SJSA1 (cell line): Measurements from ENCODE around the gene FARS2. TPM values are rescaled to one million over a fixed set of nuclear protein-coding genes. Genes with fewer than 3 reads are reported as not detected.

Experiments used
- DNase-seq, 2 experiments: peaks; one replicate each; pipeline ENCODE4 v3.0.0-alpha.2; 2015 to 2020; ENCODE audit warnings: low spot score in 2 of 2, low read depth in 1 of 2
- H3K27ac ChIP-seq: fragments of 250-450 bp; sonication (Bioruptor Pico); 2 replicates; pipeline ENCODE4 v1.5.1; 2020; ENCODE audit warnings: mild to moderate bottlenecking, moderate library complexity
- H3K27me3 ChIP-seq: fragments of 250-450 bp; sonication (Bioruptor Pico); replicated peaks from 2 replicates; pipeline ENCODE4 v1.5.1; 2020; ENCODE audit warnings: mild to moderate bottlenecking, moderate library complexity
- H3K36me3 ChIP-seq: fragments of 250-450 bp; sonication (Bioruptor Pico); 2 replicates; pipeline ENCODE4 v1.5.1; 2020; ENCODE audit warnings: mild to moderate bottlenecking
- H3K4me1 ChIP-seq: fragments of 250-450 bp; sonication (Bioruptor Pico); replicated peaks from 2 replicates; pipeline ENCODE4 v1.6.1; 2021; ENCODE audit warnings: mild to moderate bottlenecking
- H3K4me3 ChIP-seq: fragments of 250-450 bp; sonication (Bioruptor Pico); 2 replicates; pipeline ENCODE4 v1.5.1; 2020; ENCODE audit warnings: mild to moderate bottlenecking
- H3K9me3 ChIP-seq: fragments of 250-450 bp; sonication (Bioruptor Pico); replicated peaks from 2 replicates; pipeline ENCODE4 v1.5.1; 2020; ENCODE audit warnings: mild to moderate bottlenecking
- total RNA-seq: library from RNA; depleted of rRNA; stranded (reverse); fragments of >200 nt; shearing (Covaris generic); gene quantifications from 2 replicates; pipeline ENCODE4 v1.2.3, GENCODE V29; 2014

FARS2 gene
- total RNA-seq, 1 experiment from 2014 or later: 13.3 TPM

DNA sequence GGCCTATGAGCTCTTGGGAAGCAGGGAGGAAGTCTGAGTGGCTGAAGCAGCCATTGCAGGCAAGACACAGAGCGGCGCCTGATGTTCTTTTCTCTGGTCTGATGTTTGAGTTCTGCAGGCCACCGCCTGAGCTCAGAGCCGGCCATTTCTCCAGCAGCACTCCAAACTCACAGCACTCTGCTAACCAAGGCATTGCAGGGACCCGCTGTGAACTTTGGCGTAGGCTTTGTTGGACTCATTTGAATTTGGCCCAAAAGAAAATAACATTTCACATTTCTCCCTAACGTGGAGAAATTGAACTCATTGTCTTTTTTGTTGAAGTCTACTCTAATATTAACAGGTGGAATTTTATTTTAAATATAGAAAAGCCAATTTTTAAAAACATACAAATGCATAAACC is 336.1 kb downstream of the FARS2 start:
- H3K4me1 ChIP-seq: no peaks in the 10 kb centered on the region
- no peak overlapping the region for H3K4me3 ChIP-seq
- no peaks in the 10 kb centered on the region for H3K27me3 ChIP-seq
- H3K27ac ChIP-seq: no peak overlapping the region
- no peaks in the 10 kb centered on the region for H3K9me3 ChIP-seq
- DNase-seq: no peak
- no peaks in the 10 kb centered on the region for H3K36me3 ChIP-seq

DNA sequence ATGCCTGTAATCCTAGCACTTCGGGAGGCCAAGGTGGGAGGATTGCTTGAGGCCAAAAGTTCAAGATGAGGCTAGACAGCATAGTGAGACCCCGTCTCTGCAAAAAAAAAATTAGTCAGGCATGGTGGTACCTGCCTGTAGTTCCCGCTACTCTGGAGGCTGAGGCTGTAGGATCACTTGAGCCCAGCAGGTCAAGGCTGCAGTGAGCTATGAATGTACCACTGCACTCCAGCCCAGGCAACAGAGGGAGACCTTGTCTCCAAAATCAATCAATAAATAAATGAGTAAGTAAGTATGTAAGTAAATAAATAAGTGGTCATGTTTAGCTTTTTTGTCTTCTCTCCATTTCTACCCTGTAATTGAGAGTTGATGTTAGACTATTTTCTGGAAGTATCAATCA is 336.8 kb downstream of the FARS2 start:
- no peaks in the 10 kb centered on the region for H3K9me3 ChIP-seq
- H3K36me3 ChIP-seq: no peaks in the 10 kb centered on the region
- H3K4me3 ChIP-seq: no peak overlapping the region
- no peaks in the 10 kb centered on the region for H3K27me3 ChIP-seq
- DNase-seq: no peak
- no peaks in the 10 kb centered on the region for H3K4me1 ChIP-seq
- no peak overlapping the region for H3K27ac ChIP-seq

DNA sequence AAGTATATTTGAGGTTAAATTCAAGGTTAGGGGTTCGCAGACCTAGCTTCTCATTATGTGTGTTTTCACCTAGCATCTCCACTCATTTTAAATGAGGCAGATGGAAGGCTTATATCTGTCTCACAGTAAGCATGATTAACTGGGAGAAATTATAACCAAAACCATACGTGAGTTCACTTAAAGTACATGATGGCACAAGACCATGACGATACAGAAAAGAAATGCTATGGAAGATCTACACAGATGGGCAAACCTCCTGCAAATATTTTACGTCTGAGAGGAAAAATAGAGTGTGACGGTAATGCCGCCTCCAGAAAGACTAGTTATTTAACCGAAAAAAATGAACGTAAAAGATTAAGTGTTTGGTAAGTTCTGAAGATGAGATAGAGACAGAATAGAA is 337.8 kb downstream of the FARS2 start:
- Histone ChIP-seq H3K27ac (no peak overlapping the region), H3K27me3 (no peaks in the 10 kb centered on the region), H3K4me1 (no peaks in the 10 kb centered on the region), H3K4me3 (no peak overlapping the region), H3K36me3 (no peaks in the 10 kb centered on the region), H3K9me3 (no peaks in the 10 kb centered on the region)
- no peak for DNase-seq

DNA sequence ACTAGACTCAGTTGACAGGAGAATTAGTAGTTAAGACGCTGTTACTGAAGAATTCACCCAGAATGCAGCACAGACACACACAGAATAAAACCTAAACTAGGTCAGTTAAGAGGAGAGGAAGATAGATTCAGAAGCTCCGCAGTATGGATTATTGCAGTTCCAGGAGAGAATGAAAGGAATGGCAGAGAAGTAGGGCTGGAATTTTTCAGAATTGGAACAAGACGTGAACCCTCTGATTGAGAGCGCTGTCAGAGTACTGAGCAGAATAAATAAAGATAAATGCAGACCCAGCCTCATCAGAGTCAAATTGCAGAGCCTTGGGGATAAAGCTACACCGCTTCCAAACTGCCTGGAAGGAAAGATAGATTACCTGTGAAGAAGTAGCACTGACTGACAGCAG is 344.6 kb downstream of the FARS2 start:
- Histone ChIP-seq H3K4me3 (no peak overlapping the region), H3K27me3 (no peaks in the 10 kb centered on the region), H3K4me1 (no peaks in the 10 kb centered on the region), H3K36me3 (no peaks in the 10 kb centered on the region), H3K27ac (no peak overlapping the region), H3K9me3 (no peaks in the 10 kb centered on the region)
- no peak for DNase-seq

DNA sequence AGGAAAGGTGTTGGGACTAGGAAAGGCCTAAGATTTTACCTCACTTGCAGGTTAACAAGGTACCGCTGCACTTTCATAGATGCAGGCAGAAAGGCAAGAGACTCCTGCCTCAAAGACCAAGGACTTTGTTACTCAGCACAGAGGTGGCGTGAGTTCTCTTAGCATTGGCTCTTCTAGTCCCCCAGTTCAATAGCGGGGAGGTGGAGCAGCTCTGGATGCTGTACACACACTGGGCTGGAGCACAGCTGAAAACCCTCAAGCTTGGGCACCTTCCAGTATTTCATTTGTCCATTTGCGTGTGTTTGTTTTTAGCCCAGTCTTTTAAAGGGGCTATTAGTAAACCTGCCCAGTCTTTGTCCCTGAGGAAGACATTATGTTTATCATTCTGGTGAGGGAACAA is 345.2 kb downstream of the FARS2 start:
- Histone ChIP-seq H3K36me3 (no peaks in the 10 kb centered on the region), H3K4me3 (no peak overlapping the region), H3K27me3 (no peaks in the 10 kb centered on the region), H3K4me1 (no peaks in the 10 kb centered on the region), H3K9me3 (no peaks in the 10 kb centered on the region), H3K27ac (no peak overlapping the region)
- DNase-seq: no peak

DNA sequence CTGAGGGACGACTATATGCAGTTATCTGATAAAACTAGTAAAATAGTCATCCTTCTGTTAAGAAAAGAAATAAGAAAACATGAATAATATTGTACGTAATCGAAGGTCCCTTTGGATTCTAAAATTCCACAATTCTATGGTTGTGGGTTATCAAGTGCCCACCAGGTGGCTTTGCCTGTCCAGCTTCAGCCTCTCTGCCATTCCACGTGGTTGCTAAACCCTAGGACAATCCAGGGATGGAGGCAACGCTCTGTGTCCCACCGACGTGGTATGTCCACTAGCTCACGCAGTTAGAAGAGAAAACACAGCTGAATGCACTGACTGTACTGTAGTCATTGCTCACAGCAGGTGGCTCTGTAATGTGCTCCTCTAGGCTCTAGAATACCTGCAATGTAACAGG is 349.3 kb downstream of the FARS2 start:
- Histone ChIP-seq H3K27ac (no peak overlapping the region), H3K9me3 (no peaks in the 10 kb centered on the region), H3K4me1 (no peaks in the 10 kb centered on the region), H3K4me3 (no peak overlapping the region), H3K27me3 (no peaks in the 10 kb centered on the region), H3K36me3 (no peaks in the 10 kb centered on the region)
- no peak for DNase-seq

DNA sequence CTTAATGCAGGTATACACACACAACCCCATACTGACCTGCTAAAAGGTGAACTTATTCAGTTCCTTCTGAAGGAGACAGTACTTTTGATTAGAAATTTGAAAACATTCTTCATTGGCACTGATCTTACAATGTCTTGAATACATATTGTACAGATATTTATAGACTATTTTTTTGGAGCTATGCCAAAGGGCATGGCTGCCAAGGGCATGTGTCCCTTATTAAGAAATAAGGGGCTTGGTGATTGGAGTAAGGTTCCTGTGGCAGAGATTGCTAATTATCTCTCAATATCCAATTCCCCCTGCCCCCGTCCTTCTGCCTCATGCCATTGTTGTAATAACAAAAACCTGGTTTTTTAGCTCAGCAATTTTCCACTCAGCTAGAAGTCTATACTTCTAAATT is 355.9 kb downstream of the FARS2 start:
- DNase-seq: no peak
- H3K36me3 ChIP-seq: no peaks in the 10 kb centered on the region
- H3K27ac ChIP-seq: no peak overlapping the region
- no peak overlapping the region for H3K4me3 ChIP-seq
- H3K9me3 ChIP-seq: no peaks in the 10 kb centered on the region
- H3K27me3 ChIP-seq: no peaks in the 10 kb centered on the region
- no peaks in the 10 kb centered on the region for H3K4me1 ChIP-seq

DNA sequence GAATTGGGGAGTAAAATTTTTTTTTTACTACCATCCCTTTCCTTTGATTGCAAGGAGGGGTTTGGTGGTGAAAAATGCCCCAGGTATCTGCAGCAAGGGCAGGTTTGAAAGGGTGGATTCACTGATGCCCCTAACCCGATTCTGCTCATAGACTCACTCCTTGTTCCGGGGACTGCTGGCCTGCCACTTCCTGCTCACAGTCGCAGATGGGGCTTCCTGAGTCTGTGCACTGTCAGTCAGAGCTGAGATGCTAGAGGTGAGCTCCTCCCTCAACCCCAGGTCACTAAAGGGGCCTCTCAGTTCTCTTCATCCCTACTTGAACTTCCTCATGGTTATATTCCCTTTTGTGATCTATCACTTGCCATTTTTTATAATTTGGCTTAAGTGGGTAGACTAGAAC is 357.9 kb downstream of the FARS2 start:
- Histone ChIP-seq H3K27me3 (no peaks in the 10 kb centered on the region), H3K4me1 (no peaks in the 10 kb centered on the region), H3K9me3 (no peaks in the 10 kb centered on the region), H3K36me3 (no peaks in the 10 kb centered on the region), H3K4me3 (no peak overlapping the region), H3K27ac (no peak overlapping the region)
- no peak for DNase-seq

DNA sequence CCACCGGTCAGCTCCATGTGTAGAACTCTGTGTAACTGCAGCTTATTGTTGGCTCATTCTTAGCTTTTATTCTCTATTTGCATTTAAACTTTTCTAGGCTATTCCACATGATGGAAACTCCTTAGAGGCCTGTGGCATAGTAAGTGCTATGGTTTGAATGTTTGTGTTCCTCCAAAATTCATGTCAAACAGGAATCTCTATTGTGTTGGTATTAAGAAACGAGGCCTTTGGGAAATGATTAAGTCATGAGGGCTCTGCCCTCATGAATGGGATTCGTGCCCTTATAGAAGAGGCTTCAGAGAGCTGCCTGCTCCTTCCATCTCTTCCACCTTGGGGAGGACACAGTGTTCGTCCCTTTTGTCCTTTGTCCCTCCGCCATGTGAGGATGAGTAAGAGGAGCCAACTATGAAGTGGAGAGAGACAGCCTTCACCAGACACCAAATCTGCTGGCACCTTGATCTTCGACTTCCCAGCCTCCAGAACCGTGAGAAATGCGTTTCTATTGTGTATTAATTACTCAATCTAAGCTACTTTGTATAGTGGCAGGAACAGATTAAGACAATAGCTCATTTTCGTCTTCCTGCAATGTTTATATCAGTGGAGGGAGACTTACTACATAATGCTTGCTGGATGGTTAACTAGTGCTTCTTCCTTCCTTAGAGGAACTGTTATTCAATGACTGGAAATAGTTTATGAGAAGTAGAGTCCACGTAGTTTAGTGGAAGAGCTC is 361.1 kb downstream of the FARS2 start:
- no peak overlapping the region for H3K27ac ChIP-seq
- H3K9me3 ChIP-seq: no peaks in the 10 kb centered on the region
- DNase-seq: no peak
- no peak overlapping the region for H3K4me3 ChIP-seq
- no peaks in the 10 kb centered on the region for H3K36me3 ChIP-seq
- H3K27me3 ChIP-seq: no peaks in the 10 kb centered on the region
- no peaks in the 10 kb centered on the region for H3K4me1 ChIP-seq

DNA sequence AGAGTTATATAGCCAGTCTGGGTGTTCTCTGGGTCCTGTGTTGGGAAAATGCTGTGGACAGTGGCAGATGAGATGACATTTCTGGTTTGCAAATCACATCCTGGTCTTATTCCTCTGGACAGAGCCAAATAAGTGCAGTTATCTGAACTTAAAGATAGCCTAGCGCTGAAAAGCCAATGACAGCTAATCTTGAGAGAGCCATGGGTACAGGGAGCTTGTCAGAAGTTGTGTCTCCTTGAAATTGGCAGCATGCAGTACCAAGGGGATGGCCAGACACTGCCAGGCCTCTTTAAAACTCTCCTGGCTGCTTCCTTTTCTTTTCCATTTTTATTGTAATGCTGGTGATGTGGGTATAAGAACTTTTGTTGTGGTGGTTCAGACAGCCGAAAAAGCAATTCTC is 362.5 kb downstream of the FARS2 start:
- H3K27ac ChIP-seq: no peak overlapping the region
- H3K4me1 ChIP-seq: no peaks in the 10 kb centered on the region
- no peak overlapping the region for H3K4me3 ChIP-seq
- no peak for DNase-seq
- H3K9me3 ChIP-seq: no peaks in the 10 kb centered on the region
- H3K36me3 ChIP-seq: no peaks in the 10 kb centered on the region
- H3K27me3 ChIP-seq: no peaks in the 10 kb centered on the region

DNA sequence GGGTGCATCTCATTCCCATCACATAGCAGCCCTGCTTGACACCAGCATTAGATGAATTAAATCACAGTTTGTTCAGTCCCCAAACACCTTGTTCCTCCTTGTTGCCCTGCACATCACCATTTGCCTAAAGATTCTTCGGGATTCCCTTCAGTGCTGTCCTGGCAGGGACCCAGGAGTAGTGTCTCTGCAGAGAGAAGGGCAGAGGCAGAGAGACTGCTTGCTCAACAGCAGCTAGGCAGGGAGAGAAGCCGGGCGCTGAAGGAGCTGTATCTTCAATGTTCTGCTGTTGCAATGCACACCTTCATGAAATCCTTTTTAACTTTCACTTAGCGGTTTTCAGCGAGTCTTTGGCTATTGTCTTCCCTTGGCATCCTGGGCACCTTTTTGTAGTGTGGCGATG is 362.9 kb downstream of the FARS2 start:
- no peaks in the 10 kb centered on the region for H3K36me3 ChIP-seq
- H3K27ac ChIP-seq: no peak overlapping the region
- DNase-seq: no peak
- no peaks in the 10 kb centered on the region for H3K27me3 ChIP-seq
- H3K9me3 ChIP-seq: no peaks in the 10 kb centered on the region
- H3K4me1 ChIP-seq: no peaks in the 10 kb centered on the region
- H3K4me3 ChIP-seq: no peak overlapping the region

DNA sequence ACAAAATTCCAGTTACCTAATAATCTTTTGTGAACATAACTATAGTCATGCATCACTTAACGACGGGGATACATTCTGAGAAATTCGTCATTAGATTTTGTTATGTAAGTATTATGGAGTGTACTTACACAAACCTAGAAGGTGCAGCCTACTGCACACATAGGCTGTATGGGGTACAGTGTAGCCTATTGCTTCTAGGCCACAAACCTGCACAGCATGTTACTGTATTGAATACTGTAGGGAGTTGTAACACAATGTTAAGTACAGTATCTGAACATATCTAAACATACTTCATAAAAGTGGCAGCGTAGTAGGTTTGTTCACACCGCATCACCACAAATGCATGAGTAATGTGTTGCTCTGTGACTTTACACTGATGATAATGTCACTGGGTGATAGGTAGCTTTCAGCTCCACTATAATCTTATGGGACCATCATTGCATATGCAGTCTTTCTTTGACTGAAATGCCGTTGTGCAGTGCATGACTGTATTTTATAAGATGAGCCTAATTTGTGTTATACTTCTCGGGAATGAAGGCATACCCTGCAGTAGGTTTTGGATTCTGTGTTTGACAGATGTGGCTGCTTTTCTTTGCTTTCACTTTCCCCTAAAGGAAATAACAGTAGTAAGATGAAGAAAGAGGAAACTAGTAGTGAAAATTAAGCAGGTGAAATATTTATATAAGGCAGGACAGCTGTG is 365.6 kb downstream of the FARS2 start:
- no peaks in the 10 kb centered on the region for H3K27me3 ChIP-seq
- H3K4me1 ChIP-seq: no peaks in the 10 kb centered on the region
- no peaks in the 10 kb centered on the region for H3K9me3 ChIP-seq
- no peak overlapping the region for H3K4me3 ChIP-seq
- H3K36me3 ChIP-seq: no peaks in the 10 kb centered on the region
- no peak for DNase-seq
- H3K27ac ChIP-seq: no peak overlapping the region

DNA sequence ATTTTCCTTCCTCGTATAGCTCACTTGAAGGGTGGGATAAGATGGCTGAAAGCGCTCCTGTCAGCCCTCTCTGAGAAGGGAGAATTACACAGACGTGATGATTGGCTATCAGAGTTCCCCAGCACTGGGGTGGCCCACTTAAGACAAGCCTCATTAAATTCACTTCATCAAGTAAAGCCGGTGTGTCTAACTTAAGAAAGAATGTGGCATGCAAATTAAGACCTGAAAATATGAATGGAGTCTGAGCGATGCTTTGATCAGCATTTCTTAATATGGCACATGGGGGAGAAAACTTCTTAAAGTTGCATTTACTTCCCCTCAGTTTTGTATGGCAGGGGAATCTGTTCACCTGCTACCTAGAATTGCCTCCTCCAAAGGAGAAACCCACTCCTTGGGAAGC is 369.3 kb downstream of the FARS2 start:
- Histone ChIP-seq H3K4me3 (no peak overlapping the region), H3K27me3 (no peaks in the 10 kb centered on the region), H3K36me3 (no peaks in the 10 kb centered on the region), H3K4me1 (no peaks in the 10 kb centered on the region), H3K27ac (no peak overlapping the region), H3K9me3 (no peaks in the 10 kb centered on the region)
- DNase-seq: no peak

DNA sequence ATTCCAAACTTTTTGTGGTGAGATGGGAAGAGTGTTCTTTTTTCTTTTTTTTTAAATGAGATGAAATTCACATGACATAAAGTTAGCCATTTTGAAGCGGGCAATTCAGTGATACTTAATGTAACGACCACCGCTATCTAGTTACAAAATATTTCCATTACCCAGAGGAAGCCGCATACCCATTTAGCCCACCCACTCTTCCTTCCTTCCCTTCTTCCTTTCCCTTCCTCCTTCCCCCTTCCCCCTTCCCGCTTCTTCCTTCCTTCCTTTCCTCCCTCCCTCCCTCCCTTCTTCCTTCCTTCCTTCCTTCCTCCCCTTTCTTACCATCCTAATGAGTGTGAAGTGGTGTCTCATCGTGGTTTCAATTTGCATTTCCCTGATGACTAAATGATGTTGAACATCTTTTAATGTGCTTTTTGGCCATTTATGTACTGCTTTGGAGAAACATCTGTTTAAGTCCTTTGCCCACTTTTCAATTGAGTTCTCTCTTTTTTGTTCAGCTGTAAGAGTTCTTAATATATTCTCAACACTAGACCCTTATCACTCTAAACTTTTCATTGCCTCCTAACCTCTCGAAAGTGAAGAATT is 371.1 kb downstream of the FARS2 start:
- Histone ChIP-seq H3K27me3 (no peaks in the 10 kb centered on the region), H3K27ac (no peak overlapping the region), H3K4me1 (no peaks in the 10 kb centered on the region), H3K4me3 (no peak overlapping the region), H3K36me3 (no peaks in the 10 kb centered on the region), H3K9me3 (no peaks in the 10 kb centered on the region)
- DNase-seq: no peak
